ENCODE measurements around the gene IFIT1.

DNA sequence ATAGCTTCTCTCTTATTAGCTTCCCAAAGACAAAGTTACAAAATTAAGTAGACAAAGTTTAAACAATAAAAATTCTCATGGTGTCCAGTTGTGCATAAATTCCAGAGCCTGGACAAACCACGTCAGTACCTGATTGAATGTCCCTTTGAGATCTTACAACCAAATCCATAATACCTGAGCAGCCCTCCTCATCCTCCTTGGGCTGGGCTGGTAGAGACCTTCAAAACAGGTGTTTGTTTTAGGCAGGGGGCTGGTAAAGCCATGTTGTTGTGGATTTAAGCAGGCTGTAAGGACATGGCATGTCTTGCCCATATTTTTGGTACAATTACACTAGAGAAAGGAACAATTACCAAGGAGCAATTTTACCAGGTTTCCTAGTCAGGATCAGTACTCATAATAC lies 24.0 kb downstream of the IFIT1 start:
- TF ChIP-seq CTCF (conservative IDR thresholded peaks at IDR 0.05) (no peak), EZH2 (IDR thresholded peaks at IDR 0.05; ENCODE audit: low read depth) (no peak)

Data from PC-9 (cell line).